Gastrocnemius medialis (tissue), 4 donors: ENCODE measurements around the gene SLC24A2.

Experiments
- POLR2A ChIP-seq, 2 donors: fragments of 450-650 bp; IDR thresholded peaks; one replicate each; pipeline ENCODE4 v1.6.1; 2017; ENCODE audit warnings: antibody characterized with exemption in 2 of 2, mild to moderate bottlenecking in 2 of 2, moderate library complexity in 2 of 2
- TF ChIP-seq, protein P1 (sequence below), 5 experiments: fragments of 450-650 bp in 3 of 5; fragments of 200-600 bp in 2 of 5; sonication (generic) in 2 of 5; IDR thresholded peaks in 4 of 5; conservative IDR thresholded peaks in 1 of 5; 1 replicate in 4 of 5; 2 replicates in 1 of 5; pipeline ENCODE4 v1.5.1; 2016 to 2019; ENCODE audit warnings: antibody characterized with exemption in 5 of 5, mild to moderate bottlenecking in 3 of 5, moderate library complexity in 3 of 5

DNA sequence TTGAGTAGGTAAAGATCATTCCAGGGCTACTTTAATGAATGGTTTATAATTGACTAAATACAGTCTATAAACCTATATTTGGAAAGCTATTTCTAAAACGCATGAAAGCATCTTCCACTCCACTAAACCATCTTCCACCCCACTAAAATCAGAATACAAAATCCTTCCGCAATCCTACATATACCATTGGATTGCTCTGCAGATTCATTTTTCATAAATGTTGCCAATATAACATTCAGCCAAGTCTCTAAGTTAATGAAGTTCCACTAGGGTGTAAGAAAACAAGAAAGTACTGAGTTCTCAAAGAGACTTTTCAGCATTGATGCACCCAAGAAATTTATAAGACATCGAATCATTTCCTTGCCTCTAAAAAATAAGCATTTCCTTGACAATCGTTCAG is 4.7 kb downstream of the SLC24A2 start:
- TF ChIP-seq, protein P1, sequence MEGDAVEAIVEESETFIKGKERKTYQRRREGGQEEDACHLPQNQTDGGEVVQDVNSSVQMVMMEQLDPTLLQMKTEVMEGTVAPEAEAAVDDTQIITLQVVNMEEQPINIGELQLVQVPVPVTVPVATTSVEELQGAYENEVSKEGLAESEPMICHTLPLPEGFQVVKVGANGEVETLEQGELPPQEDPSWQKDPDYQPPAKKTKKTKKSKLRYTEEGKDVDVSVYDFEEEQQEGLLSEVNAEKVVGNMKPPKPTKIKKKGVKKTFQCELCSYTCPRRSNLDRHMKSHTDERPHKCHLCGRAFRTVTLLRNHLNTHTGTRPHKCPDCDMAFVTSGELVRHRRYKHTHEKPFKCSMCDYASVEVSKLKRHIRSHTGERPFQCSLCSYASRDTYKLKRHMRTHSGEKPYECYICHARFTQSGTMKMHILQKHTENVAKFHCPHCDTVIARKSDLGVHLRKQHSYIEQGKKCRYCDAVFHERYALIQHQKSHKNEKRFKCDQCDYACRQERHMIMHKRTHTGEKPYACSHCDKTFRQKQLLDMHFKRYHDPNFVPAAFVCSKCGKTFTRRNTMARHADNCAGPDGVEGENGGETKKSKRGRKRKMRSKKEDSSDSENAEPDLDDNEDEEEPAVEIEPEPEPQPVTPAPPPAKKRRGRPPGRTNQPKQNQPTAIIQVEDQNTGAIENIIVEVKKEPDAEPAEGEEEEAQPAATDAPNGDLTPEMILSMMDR (IDR thresholded peaks at IDR 0.05 in 4 of 5, conservative IDR thresholded peaks at IDR 0.05 in 1 of 5) = no peak
- TF ChIP-seq POLR2A (IDR thresholded peaks at IDR 0.05) = no peak
